ENCODE results near the gene IL1B.

Gene IL1B

GRCh38 chr2:112829101-112829960 lies 7.2 kb downstream of the IL1B start:
- no peak for DNase-seq

- DNase-seq, result no peak
Observed at GRCh38 chr2:112828251-112828691, 8.3 kb downstream of the IL1B start.

- no peak for DNase-seq
Observed at GRCh38 chr2:112827604-112828185, 8.9 kb downstream of the IL1B start.

DNA sequence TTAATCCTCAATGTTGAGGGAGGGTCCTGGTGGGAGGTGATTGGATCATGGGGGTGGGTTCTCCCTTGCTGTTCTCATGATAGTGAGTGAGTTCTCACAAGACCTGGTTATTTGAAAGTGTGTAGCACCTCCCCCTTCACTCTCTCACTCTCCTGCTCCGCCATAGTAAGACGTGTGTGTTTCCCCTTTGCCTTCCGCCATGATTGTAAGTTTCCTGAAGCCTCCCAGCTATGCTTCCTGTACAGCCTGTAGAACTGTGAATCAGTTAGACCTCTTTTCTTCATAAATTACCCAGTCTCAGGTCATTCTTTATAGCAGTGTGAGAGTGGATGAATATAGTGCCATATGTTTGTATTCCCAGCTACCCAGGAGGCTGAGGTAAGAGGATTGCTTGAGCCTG lies 9.6 kb downstream of the IL1B start:
- DNase-seq, result no peak

DNA sequence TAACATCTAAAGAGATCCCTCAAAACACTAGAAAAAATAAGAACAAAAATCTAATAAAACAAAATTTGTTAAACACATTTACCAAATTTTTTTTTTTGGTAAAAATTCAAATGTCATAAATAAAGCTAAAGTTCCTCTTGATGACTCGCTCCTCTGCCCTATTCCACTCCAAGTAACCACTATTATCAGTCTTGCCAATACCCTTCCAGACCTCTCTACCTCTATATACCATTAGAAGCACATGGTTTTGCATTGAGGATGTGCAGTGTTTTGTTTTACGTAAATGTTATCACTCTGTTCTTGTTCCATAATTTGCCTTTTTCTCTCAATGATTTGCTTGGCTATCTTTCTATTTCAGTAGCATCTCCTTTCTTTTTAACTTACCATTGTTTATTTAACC lies 10.9 kb downstream of the IL1B start:
- no peak for DNase-seq

DNA sequence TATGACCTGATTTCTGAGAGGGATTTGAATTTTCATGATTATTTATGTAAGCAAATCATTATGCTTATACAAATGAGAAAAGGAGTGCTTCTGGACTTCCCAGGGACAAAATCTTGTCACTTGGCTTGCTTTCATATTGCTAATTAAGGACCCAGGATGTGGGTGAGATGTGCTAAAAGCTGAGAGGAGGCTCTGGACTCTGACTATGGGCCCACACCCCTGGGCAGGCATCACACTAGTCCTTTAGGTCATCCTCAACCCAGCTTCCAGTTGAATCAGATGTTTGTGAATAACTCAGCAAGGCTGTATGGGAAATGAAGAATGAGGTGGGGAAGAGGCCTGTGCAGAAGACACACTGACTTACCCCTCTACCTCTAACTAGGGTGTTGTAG lies 11.9 kb downstream of the IL1B start:
- DNase-seq, result no peak

DNA sequence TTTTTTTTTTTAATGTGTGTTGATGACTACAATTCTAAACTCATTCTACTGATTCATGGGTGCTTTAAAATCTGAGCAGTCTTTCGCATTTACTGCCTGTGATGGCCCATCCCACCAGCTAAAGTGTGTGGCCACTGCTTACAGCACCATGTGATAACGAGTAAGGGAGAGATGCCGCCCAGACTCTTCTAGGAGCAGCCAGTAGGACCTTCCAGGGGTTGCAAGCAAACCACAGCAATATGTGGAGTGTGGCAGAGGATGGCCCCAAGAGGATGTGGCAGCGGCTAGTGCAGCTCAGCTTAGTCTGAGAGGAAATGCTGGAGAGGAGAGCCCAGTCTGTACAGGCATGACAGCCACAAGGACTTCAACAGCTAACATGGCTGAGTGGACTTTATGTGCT lies 14.9 kb downstream of the IL1B start:
- DNase-seq, result no peak

- no peak for DNase-seq
Observed at GRCh38 chr2:112821142-112821541, 15.4 kb downstream of the IL1B start.

- DNase-seq, result no peak
Observed at GRCh38 chr2:112820343-112820742, 16.2 kb downstream of the IL1B start.

DNA sequence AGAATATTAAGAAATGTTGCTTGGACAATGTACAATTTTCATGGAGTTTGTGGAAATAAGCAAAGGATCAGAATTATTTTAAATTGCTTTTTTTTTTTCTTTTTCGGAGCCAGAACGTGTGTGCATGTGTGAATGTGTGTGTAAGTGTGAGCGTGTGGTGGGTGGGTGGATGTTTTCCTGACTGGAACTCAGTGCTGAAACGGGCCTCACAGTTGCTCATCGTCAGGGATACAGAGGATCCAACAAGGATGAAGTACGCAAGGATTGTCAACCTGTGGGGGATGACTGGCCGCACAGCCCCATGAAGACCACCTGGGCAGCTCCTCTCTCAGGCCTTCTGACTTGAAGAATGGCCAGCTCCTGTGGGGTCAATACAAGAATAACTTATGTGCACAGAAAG lies 17.5 kb downstream of the IL1B start:
- no peak for DNase-seq

DNA sequence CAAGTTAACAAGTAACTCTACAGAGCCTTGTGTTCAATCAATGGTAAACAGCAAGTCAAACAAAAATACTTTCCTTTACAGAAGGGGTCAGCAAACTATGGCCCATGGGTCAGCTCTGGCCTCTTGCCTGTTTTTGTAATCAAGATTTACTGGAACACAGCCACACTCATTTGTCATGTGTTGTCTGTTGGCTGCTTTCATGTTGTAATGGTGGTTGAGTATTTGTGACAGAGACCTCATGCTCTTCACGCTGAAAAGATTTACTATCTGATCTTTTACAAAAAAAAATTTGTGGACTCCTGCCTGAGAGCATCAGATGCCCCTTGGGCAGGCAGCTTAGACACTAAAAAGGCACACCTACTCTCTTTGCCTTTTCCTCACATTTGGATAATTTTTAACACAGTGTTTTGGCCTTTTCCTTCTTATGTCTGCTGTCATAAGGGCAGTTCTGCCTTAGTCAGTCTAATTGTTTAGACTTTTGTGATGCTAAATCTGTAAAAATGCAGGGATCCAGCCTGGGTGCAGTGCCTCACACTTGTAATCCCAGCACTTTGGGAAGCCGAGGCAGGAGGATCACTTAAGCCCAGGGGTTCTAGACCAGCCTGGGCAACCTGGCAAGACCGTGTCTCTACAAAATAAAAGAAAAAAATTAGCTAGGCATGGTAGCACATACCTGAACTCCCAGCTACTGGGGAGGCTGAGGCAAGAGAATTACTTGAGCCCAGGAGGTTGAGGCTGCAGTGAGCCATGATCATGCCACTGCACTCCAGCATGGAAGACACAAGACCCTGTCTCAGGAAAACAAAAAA lies 18.3 kb downstream of the IL1B start:
- no peak for DNase-seq

DNA sequence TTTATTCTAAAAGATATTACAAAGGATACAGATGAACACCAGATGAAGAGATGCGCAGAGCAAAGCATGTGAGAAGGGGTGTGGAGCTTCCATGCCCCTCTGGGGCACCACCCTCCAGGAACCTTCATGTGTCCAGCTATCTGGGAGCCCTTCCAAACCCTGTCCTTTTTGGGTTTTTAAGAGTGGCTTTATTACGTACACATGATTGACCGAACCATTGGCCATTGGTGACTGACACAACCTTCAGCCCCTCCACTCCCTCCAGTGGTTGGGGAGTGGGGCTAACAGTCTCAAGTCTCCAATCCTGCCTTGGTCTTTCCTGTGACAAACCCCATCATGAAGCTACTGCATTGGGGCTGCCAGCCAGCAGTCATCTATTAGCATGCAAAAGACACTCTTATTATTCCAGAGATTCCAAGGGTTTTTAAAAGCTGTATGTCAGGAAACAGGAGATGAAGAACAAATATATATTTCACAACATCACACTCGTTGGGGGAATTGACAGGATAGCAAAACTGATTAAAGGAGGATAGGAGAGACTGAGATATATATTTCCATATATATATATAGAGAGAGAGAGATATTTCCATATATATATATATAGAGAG lies 19.4 kb downstream of the IL1B start:
- DNase-seq, result no peak

- no peak for DNase-seq
Observed at GRCh38 chr2:112814278-112814677, 22.3 kb downstream of the IL1B start.

- DNase-seq, result no peak
Observed at GRCh38 chr2:112813280-112813966, 23.2 kb downstream of the IL1B start.

- no peak for DNase-seq
Observed at GRCh38 chr2:112812318-112813267, 24.0 kb downstream of the IL1B start.

- no peak for DNase-seq
Observed at GRCh38 chr2:112811841-112812306, 24.7 kb downstream of the IL1B start.

GRCh38 chr2:112811276-112811831 lies 25.2 kb downstream of the IL1B start:
- DNase-seq, result no peak

DNA sequence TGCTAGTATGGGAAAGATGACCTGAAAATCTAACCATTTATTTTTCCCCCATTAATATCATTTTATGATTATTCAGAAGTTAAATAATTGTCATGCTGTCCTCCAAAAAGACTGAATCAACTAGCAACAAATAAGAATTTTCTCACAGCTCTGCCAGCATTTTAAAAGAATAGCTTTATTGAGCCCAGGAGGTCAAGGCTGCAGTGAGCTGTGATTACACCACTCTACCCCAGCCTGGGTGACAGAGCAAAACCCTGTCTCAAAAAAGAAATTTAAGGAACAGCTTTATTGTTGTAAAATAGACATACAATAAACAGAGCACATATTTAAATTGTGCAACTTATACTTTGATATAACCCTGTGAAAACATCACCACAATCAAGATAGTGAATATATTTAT lies 27.5 kb downstream of the IL1B start:
- no peak for DNase-seq

DNA sequence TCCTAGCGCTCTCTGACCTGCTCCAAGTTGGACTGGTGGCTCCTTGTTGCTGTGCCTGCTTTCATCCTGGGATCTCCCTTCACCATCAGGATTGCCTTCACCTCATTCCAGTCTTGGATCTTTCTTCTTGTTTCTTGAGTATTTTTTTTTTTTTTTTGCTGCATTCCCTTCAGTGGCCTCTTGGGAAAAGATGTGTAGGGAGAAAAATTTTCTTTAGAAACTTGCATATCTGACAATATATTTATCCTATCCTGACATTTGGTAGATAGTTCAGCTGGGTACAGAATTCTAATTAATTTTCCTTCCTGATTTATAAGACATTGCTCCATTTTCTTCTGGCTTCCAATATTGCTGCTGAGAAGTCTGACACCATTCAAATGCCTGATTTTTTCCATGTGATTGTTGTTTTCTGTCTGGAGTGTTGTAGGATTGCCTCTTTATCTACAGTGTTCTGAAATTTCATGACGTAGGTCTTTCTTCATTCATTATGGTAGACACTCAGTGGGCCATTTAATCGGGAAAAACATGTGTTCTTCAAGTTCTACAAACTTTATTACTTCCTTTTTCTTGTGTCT lies 29.3 kb downstream of the IL1B start:
- DNase-seq, result no peak

DNA sequence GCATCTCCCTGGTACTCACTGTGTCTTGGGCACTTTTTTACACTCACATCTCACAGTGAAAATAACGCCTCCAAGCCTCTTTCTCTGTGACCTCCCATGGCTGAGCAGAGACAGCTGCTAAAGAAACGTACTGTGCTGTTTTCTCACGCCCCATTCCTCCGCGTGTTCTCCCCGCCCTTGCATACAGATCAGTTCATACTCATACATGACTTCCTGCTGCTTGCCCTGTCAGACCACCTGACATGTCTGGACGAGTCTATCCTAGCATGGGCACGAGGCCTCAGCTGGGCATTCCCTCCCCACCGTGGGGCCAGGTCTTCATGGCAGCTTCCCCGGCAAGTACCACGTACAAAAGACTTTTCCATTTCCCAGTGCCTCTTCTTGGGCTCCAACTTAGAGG lies 31.0 kb downstream of the IL1B start:
- no peak for DNase-seq
